Adrenal gland (tissue), 5 donors: ENCODE data around the gene MYH9.

Source experiments
- POLR2A ChIP-seq, 2 donors: fragments of 450-650 bp; IDR thresholded peaks; one replicate each; pipeline ENCODE4 v1.6.1; 2017; ENCODE audit warnings: antibody characterized with exemption in 2 of 2, mild to moderate bottlenecking in 2 of 2, moderate library complexity in 1 of 2
- TF ChIP-seq, protein P1 (sequence below), 6 experiments: fragments of 450-650 bp in 4 of 6; fragments of 200-600 bp in 2 of 6; sonication (generic) in 1 of 6; IDR thresholded peaks; 1 replicate in 5 of 6; 2 replicates in 1 of 6; pipeline versions ENCODE4 v1.5.1 to v1.8.0; 2016 to 2021; ENCODE audit warnings: antibody characterized with exemption in 6 of 6, mild to moderate bottlenecking in 2 of 6, moderate library complexity in 1 of 6
- donor health status: DM: no; HTN: no; CAD: no.

DNA sequence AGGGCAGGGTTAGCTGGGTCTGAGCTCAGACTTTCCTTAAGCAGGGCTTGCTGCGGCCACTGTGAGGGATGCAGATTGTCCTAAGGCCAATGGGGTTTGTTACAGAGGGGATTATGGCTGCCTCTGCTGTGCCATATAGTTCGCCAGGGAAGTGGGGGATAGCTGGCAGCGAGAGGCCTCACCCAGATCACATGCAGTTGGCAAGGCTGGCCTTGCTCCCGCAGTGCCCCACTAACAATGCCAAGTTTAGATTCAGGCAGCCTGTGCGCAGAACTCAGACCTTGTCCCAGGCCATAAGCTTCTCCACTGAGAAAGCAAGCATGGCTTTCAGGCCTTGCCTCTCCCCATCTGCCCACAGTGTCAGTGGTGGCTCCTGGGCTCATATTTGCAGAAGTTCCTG, 143.8 kb downstream of the MYH9 start:
- no peak for TF ChIP-seq POLR2A (IDR thresholded peaks at IDR 0.05)
- TF ChIP-seq, protein P1, sequence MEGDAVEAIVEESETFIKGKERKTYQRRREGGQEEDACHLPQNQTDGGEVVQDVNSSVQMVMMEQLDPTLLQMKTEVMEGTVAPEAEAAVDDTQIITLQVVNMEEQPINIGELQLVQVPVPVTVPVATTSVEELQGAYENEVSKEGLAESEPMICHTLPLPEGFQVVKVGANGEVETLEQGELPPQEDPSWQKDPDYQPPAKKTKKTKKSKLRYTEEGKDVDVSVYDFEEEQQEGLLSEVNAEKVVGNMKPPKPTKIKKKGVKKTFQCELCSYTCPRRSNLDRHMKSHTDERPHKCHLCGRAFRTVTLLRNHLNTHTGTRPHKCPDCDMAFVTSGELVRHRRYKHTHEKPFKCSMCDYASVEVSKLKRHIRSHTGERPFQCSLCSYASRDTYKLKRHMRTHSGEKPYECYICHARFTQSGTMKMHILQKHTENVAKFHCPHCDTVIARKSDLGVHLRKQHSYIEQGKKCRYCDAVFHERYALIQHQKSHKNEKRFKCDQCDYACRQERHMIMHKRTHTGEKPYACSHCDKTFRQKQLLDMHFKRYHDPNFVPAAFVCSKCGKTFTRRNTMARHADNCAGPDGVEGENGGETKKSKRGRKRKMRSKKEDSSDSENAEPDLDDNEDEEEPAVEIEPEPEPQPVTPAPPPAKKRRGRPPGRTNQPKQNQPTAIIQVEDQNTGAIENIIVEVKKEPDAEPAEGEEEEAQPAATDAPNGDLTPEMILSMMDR (IDR thresholded peaks at IDR 0.05) = no peak
